Coronary artery (tissue), 2 donors: ENCODE results near the gene CC2D1B.

Source experiments
- DNase-seq: peaks from one replicate; pipeline ENCODE4 v3.0.0-alpha.2; 2017; ENCODE audit warnings: low spot score
- H3K27ac ChIP-seq, 2 donors: fragments of 200-600 bp; sonication (generic); one replicate each; pipeline ENCODE4 v1.5.1; 2016 to 2019
- H3K4me3 ChIP-seq: fragments of 200-600 bp; sonication (generic); 2 replicates; pipeline ENCODE4 v1.5.1; 2016; ENCODE audit warnings: mild to moderate bottlenecking, moderate library complexity
- TF ChIP-seq, protein P1 (sequence below): fragments of 200-600 bp; sonication (generic); IDR thresholded peaks from one replicate; pipeline ENCODE4 v1.5.1; 2019; ENCODE audit warnings: antibody characterized with exemption

The CC2D1B gene

DNA sequence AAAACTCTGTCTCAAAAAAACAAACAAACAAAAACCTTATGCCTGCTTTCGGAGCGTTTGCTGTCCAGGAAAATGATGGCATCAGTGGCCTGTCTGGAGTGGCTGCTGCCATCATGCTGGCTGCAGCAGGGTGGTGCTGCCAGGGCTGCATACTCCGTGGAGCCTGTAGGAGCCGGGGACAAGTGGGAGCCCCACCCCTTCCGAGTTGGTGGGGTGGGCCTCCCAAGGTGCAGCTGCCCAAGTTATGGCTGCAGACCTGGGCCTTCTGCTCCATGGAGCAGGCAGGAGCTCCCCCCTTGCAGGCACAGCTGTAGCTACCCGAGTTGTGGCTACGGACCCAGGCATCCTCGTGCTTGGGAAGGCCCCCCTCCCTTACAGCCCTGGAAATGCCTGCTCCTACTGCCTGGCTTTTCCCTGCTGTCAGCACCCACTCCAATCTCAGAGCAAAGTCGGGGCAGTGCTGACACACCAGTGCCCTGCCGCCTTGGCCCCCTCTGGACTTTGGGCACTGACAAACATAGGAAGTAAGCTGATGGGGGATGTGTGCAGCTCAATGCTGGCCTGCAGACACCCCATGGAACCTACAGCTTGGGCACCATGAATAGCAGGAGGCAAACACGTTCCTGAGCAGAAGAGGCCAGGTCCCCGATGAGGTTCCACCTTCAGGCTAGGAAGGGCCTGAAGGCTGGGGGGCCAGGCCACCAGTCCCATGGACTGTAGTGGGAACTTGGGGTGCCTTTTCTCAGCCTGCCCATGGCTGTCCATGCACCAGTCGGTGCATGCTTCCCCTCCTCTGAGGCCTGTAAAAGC is 60.4 kb downstream of the CC2D1B start:
- no peak for DNase-seq
- TF ChIP-seq, protein P1, sequence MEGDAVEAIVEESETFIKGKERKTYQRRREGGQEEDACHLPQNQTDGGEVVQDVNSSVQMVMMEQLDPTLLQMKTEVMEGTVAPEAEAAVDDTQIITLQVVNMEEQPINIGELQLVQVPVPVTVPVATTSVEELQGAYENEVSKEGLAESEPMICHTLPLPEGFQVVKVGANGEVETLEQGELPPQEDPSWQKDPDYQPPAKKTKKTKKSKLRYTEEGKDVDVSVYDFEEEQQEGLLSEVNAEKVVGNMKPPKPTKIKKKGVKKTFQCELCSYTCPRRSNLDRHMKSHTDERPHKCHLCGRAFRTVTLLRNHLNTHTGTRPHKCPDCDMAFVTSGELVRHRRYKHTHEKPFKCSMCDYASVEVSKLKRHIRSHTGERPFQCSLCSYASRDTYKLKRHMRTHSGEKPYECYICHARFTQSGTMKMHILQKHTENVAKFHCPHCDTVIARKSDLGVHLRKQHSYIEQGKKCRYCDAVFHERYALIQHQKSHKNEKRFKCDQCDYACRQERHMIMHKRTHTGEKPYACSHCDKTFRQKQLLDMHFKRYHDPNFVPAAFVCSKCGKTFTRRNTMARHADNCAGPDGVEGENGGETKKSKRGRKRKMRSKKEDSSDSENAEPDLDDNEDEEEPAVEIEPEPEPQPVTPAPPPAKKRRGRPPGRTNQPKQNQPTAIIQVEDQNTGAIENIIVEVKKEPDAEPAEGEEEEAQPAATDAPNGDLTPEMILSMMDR: no peak
- Histone ChIP-seq H3K27ac (no peak overlapping the region), H3K4me3 (no peak overlapping the region)
